Effector CD8-positive, alpha-beta T cell (primary cell): ENCODE data around the gene HIP1.
"Not testable (repeated sequence)": the region's sequence is repeated elsewhere in the genome, so short reads cannot be mapped to it uniquely, and the experiment has no call there.

Experiments
- DNase-seq: peaks from one replicate; lab custom pipeline; 2025; lab: John Stamatoyannopoulos, UW

Gene HIP1

GRCh38 chr7:75644589-75644988, 94.2 kb downstream of the HIP1 start:
- no peak for DNase-seq

- DNase-seq, result peak; percentile 46
Observed at GRCh38 chr7:75642810-75643486, 95.8 kb downstream of the HIP1 start.

- no peak for DNase-seq
Observed at GRCh38 chr7:75640201-75640600, 98.5 kb downstream of the HIP1 start.

- DNase-seq, result no peak
Observed at GRCh38 chr7:75639886-75640190, 98.9 kb downstream of the HIP1 start.

- no peak for DNase-seq
Observed at GRCh38 chr7:75639071-75639885, 99.5 kb downstream of the HIP1 start.

- DNase-seq, result no peak
Observed at GRCh38 chr7:75638594-75639070, 100.1 kb downstream of the HIP1 start.

- no peak for DNase-seq
Observed at GRCh38 chr7:75637854-75638593, 100.7 kb downstream of the HIP1 start.

GRCh38 chr7:75635036-75635435, 103.7 kb downstream of the HIP1 start:
- DNase-seq, result no peak

GRCh38 chr7:75632587-75632986, 106.2 kb downstream of the HIP1 start:
- not testable (repeated sequence) for DNase-seq

GRCh38 chr7:75631711-75632110, 107.0 kb downstream of the HIP1 start:
- no peak for DNase-seq

- no peak for DNase-seq
Observed at GRCh38 chr7:75630549-75630948, 108.2 kb downstream of the HIP1 start.

GRCh38 chr7:75629044-75629443, 109.7 kb downstream of the HIP1 start:
- no peak for DNase-seq

GRCh38 chr7:75628055-75628454, 110.7 kb downstream of the HIP1 start:
- no peak for DNase-seq

- DNase-seq, result no peak
Observed at GRCh38 chr7:75626954-75627353, 111.8 kb downstream of the HIP1 start.

- no peak for DNase-seq
Observed at GRCh38 chr7:75625868-75626267, 112.9 kb downstream of the HIP1 start.

GRCh38 chr7:75624134-75624832, 114.5 kb downstream of the HIP1 start:
- no peak for DNase-seq

- DNase-seq, result no peak
Observed at GRCh38 chr7:75623390-75624133, 115.2 kb downstream of the HIP1 start.

- no peak for DNase-seq
Observed at GRCh38 chr7:75621124-75621523, 117.6 kb downstream of the HIP1 start.

- no peak for DNase-seq
Observed at GRCh38 chr7:75619636-75620035, 119.1 kb downstream of the HIP1 start.

GRCh38 chr7:75617634-75618234, 121.0 kb downstream of the HIP1 start:
- peak; percentile 17 for DNase-seq
